GM12878 (cell line): Measurements from ENCODE around the gene STPG1. TPM values are rescaled to one million over a fixed set of nuclear protein-coding genes. Genes with fewer than 3 reads are reported as not detected.

ENCODE experiments used
- ATAC-seq: fragments of 200-7000 bp; cut with Tn5 transposase; 3 replicates; pipeline ENCODE4 v1.9.1; 2020; ENCODE audit warnings: mild to moderate bottlenecking, moderate library complexity
- BruUV-seq: library from RNA; stranded (reverse); fragments of 400-500 nt; replicated peaks from 2 replicates; lab custom pipeline; 2021; lab: Mats Ljungman, UMichigan
- CTCF ChIA-PET: fragments of 300-600 bp; sonication (Branson Sonifier 250); formaldehyde crosslinking; extraction: SDS; loops from one replicate; lab custom pipeline; 2021; ENCODE audit warnings: inconsistent platforms; lab: Yijun Ruan, JAX
- POLR2A ChIA-PET: fragments of 350-600 bp; formaldehyde crosslinking; extraction: SDS; loops from one replicate; lab custom pipeline; 2021; ENCODE audit warnings: inconsistent platforms; lab: Charles Lee
- RAD21 ChIA-PET: fragments of 300-600 bp; sonication (Branson Sonifier 250); formaldehyde crosslinking; loops from one replicate; lab custom pipeline; 2023; ENCODE audit warnings: antibody characterized with exemption; ENCODE audit not compliant: unreplicated experiment; lab: Charles Lee
- SMC1A ChIA-PET: fragments of 300-600 bp; sonication (Branson Sonifier 250); formaldehyde crosslinking; loops from one replicate; lab custom pipeline; 2023; ENCODE audit not compliant: unreplicated experiment, uncharacterized antibody; lab: Charles Lee
- DNase-seq: peaks from one replicate; pipeline ENCODE4 v3.0.0-alpha.2; 2011; ENCODE audit warnings: low read depth, low spot score
- FAIRE-seq: peaks from 3 replicates; lab custom pipeline; 2011; peaks lifted over from hg19 to GRCh38; lab: Jason Lieb, UNC
- H2AFZ ChIP-seq: 2 replicates; pipeline ENCODE4 v1.6.0; 2011; ENCODE audit warnings: low read depth, low read length, control low read depth; ENCODE audit not compliant: control insufficient read depth
- H3K27ac ChIP-seq: 2 replicates; pipeline ENCODE4 v1.5.1; 2011; ENCODE audit warnings: control low read depth; ENCODE audit not compliant: control insufficient read depth, insufficient read depth
- H3K27me3 ChIP-seq, 2 experiments: replicated peaks in 1 of 2; 2 replicates each; pipeline versions ENCODE4 v1.6.0 to v1.6.1; 2011; ENCODE audit warnings: low read length in 1 of 2; ENCODE audit not compliant: control insufficient read depth in 2 of 2, insufficient read depth in 2 of 2
- H3K36me3 ChIP-seq, 2 experiments: 2 replicates each; pipeline ENCODE4 v1.5.1; 2011; ENCODE audit warnings: low read length in 1 of 2; ENCODE audit not compliant: control insufficient read depth in 2 of 2, insufficient read depth in 2 of 2
- H3K4me1 ChIP-seq: 2 replicates; pipeline ENCODE4 v1.6.1; 2011; ENCODE audit warnings: mild to moderate bottlenecking, low read length, moderate library complexity, mixed read lengths; ENCODE audit not compliant: control insufficient read depth, insufficient read depth
- H3K4me2 ChIP-seq: 2 replicates; pipeline ENCODE4 v1.6.0; 2011; ENCODE audit warnings: control low read depth; ENCODE audit not compliant: control insufficient read depth, insufficient read depth
- H3K4me3 ChIP-seq: fragments of 200-600 bp; sonication (generic); 2 replicates; pipeline ENCODE4 v1.5.1; 2016
- H3K79me2 ChIP-seq: 2 replicates; pipeline ENCODE4 v1.6.0; 2011; ENCODE audit warnings: low read length; ENCODE audit not compliant: control insufficient read depth, insufficient read depth
- H3K9ac ChIP-seq: 2 replicates; pipeline ENCODE4 v1.8.0; 2011; ENCODE audit warnings: low read length, control low read depth, mixed read lengths; ENCODE audit not compliant: control insufficient read depth, insufficient read depth
- H3K9me3 ChIP-seq: replicated peaks from 3 replicates; pipeline ENCODE4 v1.5.1; 2011; ENCODE audit warnings: mild to moderate bottlenecking, low read length; ENCODE audit not compliant: control insufficient read depth, insufficient read depth
- H4K20me1 ChIP-seq: 2 replicates; pipeline ENCODE4 v1.6.0; 2011; ENCODE audit not compliant: control insufficient read depth, insufficient read depth
- ATF7 ChIP-seq: fragments of 450-650 bp; IDR thresholded peaks from 2 replicates; pipeline ENCODE4 v1.6.1; 2016; ENCODE audit warnings: low read depth, mild to moderate bottlenecking
- BRCA1 ChIP-seq: IDR thresholded peaks from 2 replicates; pipeline ENCODE4 v1.6.1; 2011; ENCODE audit warnings: low read depth, low read length, improper control_type of control experiment
- CEBPZ ChIP-seq: fragments of 150-350 bp; IDR thresholded peaks from 2 replicates; pipeline ENCODE4 v1.6.1; 2016; ENCODE audit warnings: low read depth, low read length
- CHD2 ChIP-seq: IDR thresholded peaks from 2 replicates; pipeline ENCODE4 v1.6.1; 2011; ENCODE audit warnings: low read depth, low read length, improper control_type of control experiment, borderline replicate concordance
- DPF2 ChIP-seq: fragments of 450-650 bp; IDR thresholded peaks from 2 replicates; pipeline ENCODE4 v1.6.1; 2017; ENCODE audit warnings: mild to moderate bottlenecking
- E2F8 ChIP-seq: fragments of 450-650 bp; IDR thresholded peaks from 2 replicates; pipeline ENCODE4 v1.6.1; 2018; ENCODE audit warnings: mild to moderate bottlenecking, low read depth, moderate library complexity; ENCODE audit not compliant: partially characterized antibody
- NFYB ChIP-seq: IDR thresholded peaks from 2 replicates; pipeline ENCODE4 v1.6.1; 2011; ENCODE audit warnings: low read depth, mild to moderate bottlenecking, low read length, improper control_type of control experiment, moderate library complexity; ENCODE audit not compliant: insufficient read depth
- PAX5 ChIP-seq: IDR thresholded peaks from 2 replicates; pipeline ENCODE4 v1.6.1; 2011; ENCODE audit warnings: low read depth, low read length, borderline replicate concordance
- POU2F2 ChIP-seq: IDR thresholded peaks from 3 replicates; pipeline ENCODE4 v1.6.1; 2011; ENCODE audit warnings: low read depth, mild to moderate bottlenecking, low read length, borderline replicate concordance
- STAT1 ChIP-seq: fragments of 450-650 bp; conservative IDR thresholded peaks from 2 replicates; pipeline ENCODE4 v1.6.1; 2014; ENCODE audit warnings: antibody characterized with exemption, mild to moderate bottlenecking
- TCF12 ChIP-seq: IDR thresholded peaks from 2 replicates; pipeline ENCODE4 v1.6.1; 2011; ENCODE audit warnings: low read depth, mild to moderate bottlenecking, low read length
- USF2 ChIP-seq: IDR thresholded peaks from 2 replicates; pipeline ENCODE4 v1.6.1; 2011; ENCODE audit warnings: low read depth, low read length, improper control_type of control experiment, borderline replicate concordance
- ZBTB33 ChIP-seq: fragments of 450-650 bp; IDR thresholded peaks from 2 replicates; pipeline ENCODE4 v1.6.1; 2017; ENCODE audit warnings: mild to moderate bottlenecking
- ZNF622 ChIP-seq: fragments of 450-650 bp; IDR thresholded peaks from 2 replicates; pipeline ENCODE4 v1.6.1; 2017; ENCODE audit warnings: mild to moderate bottlenecking, inconsistent platforms
- in situ Hi-C: fragments of 300-500 bp; cut with MboI; formaldehyde crosslinking; loops from 9 replicates; pipeline ENCODE4 v1.14.3; 2018; ENCODE audit warnings: mixed read lengths
- intact Hi-C: fragments of 100-400 bp; cut with micrococcal nuclease; formaldehyde crosslinking; loops from one replicate; pipeline ENCODE4 v1.14.2; 2022; ENCODE audit not compliant: unreplicated experiment
- polyA plus RNA-seq, 11 experiments: library from polyadenylated mRNA; depleted of rRNA in 4 of 11; unstranded in 6 of 11; stranded (reverse) in 5 of 11; fragments of >200 nt; fragmentation: Nextera tagmentation in 4 of 11; fragmentation: Illumina TruSeq in 1 of 11; extraction: Ambion mirVana in 4 of 11; extraction: Trizol in 1 of 11; gene quantifications; 1 replicate in 1 of 11; 2 replicates in 10 of 11; pipeline versions ENCODE4 v1.2.1 to v1.2.3, GENCODE V29; 2011 to 2016; ENCODE audit warnings: inconsistent platforms in 2 of 11, missing spikeins in 2 of 11, low read depth in 1 of 11
- total RNA-seq, 4 experiments: library from RNA; depleted of rRNA in 3 of 4; stranded (reverse); fragments of >200 nt in 3 of 4; fragmentation: Illumina TruSeq in 1 of 4; extraction: Trizol in 1 of 4; gene quantifications; 2 replicates each; pipeline versions ENCODE4 v1.2.1 to v1.2.3, GENCODE V29; 2013 to 2021

The STPG1 gene
- total and polyA plus RNA-seq, 10 of the 15 experiments (the other 5 are each of a cell fraction or from before 2014, with no cell fraction given): 0.22 to 2.6 (median 0.73) TPM

- TF ChIP-seq E2F8 (no peak), BRCA1 (no peak), NFYB (no peak)
Measured at GRCh38 chr1:24327891-24328290, 85.7 kb downstream of the STPG1 start (continued).

GRCh38 chr1:24327486-24327885, 86.1 kb downstream of the STPG1 start:
- Histone ChIP-seq H3K36me3 (no peaks in the 10 kb centered on the region), H3K79me2 (no peaks in the 10 kb centered on the region), H3K4me3 (no peak overlapping the region), H3K27ac (no peak overlapping the region), H3K9ac (no peak overlapping the region), H3K9me3 (no peaks in the 10 kb centered on the region), H3K4me1 (peaks cover 3% of the 10 kb centered on the region; the same call in 1 of the 2 replicates), H2AFZ (no peak overlapping the region), H4K20me1 (no peaks in the 10 kb centered on the region), H3K4me2 (no peak overlapping the region), H3K27me3 (peaks cover 6 to 17% of the 10 kb centered on the region in 2 experiments)
- in situ Hi-C loops (no loop called here), intact Hi-C loops (no loop called here)
- DNase-seq: no peak
- ATAC-seq: no peak
- ChIA-PET POLR2A (no interaction called here), RAD21 (no interaction called here), SMC1A (no interaction called here), CTCF (no interaction called here)
- no TSS peak for BruUV-seq
- TF ChIP-seq CHD2 (no peak), STAT1 (no peak), ATF7 (no peak), POU2F2 (no peak), ZBTB33 (no peak), PAX5 (no peak), ZNF622 (no peak), USF2 (no peak), CEBPZ (no peak), DPF2 (no peak), TCF12 (no peak)
- FAIRE-seq: no peak
